GM12878 (cell line): ENCODE results near the gene CHRM4.

Experiments
- PAX8 ChIP-seq: fragments of 450-650 bp; IDR thresholded peaks from 2 replicates; pipeline ENCODE4 v1.6.1; 2017; ENCODE audit warnings: mild to moderate bottlenecking, moderate library complexity
- POLR2AphosphoS2 ChIP-seq: IDR thresholded peaks from 2 replicates; pipeline ENCODE4 v1.6.1; 2011; ENCODE audit warnings: low read depth, mild to moderate bottlenecking, low read length, improper control_type of control experiment, moderate library complexity
- POLR2AphosphoS5 ChIP-seq: IDR thresholded peaks from 2 replicates; pipeline ENCODE4 v1.6.1; 2011; ENCODE audit warnings: mild to moderate bottlenecking, low read length, inconsistent platforms
- TF ChIP-seq, protein P1 (sequence below), 3 experiments: IDR thresholded peaks in 2 of 3; conservative IDR thresholded peaks in 1 of 3; 2 replicates each; pipeline ENCODE4 v1.5.1; 2011; ENCODE audit warnings: low read depth in 3 of 3, low read length in 3 of 3, mild to moderate bottlenecking in 3 of 3, control low read depth in 2 of 3, moderate library complexity in 2 of 3, inconsistent platforms in 1 of 3, mixed read lengths in 1 of 3; ENCODE audit not compliant: control insufficient read depth in 2 of 3, insufficient read depth in 1 of 3; ENCODE audit errors: extremely low read depth in 1 of 3
- TF ChIP-seq, protein P2 (sequence below): fragments of 450-650 bp; formaldehyde crosslinking; IDR thresholded peaks from 2 replicates; pipeline ENCODE4 v1.5.0; 2022; ENCODE audit warnings: mild to moderate bottlenecking, missing genetic modification characterization
- TF ChIP-seq, protein P3 (sequence below): IDR thresholded peaks from 2 replicates; pipeline ENCODE4 v1.6.1; 2012; ENCODE audit warnings: low read depth, low read length, improper control_type of control experiment

DNA sequence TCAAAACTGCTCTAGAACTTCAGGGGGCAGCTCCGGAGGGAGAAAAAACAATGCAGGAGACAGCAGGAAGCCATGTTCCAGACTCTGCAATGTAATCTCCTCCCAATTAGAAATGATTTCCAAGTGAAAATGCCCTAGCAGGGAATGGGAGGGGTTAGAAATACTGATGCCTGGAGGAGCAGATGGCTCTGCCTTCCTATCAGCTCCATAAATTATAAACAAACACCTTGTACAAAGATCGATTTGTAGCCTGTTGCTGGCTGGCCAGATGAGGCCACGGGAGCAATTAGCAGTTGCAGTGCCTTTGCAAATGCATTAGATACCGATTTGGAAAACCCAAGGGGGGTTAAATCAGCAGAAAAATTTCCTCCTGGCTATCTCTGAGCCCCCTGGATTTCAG lies 46.6 kb upstream of the CHRM4 start:
- TF ChIP-seq, protein P1, sequence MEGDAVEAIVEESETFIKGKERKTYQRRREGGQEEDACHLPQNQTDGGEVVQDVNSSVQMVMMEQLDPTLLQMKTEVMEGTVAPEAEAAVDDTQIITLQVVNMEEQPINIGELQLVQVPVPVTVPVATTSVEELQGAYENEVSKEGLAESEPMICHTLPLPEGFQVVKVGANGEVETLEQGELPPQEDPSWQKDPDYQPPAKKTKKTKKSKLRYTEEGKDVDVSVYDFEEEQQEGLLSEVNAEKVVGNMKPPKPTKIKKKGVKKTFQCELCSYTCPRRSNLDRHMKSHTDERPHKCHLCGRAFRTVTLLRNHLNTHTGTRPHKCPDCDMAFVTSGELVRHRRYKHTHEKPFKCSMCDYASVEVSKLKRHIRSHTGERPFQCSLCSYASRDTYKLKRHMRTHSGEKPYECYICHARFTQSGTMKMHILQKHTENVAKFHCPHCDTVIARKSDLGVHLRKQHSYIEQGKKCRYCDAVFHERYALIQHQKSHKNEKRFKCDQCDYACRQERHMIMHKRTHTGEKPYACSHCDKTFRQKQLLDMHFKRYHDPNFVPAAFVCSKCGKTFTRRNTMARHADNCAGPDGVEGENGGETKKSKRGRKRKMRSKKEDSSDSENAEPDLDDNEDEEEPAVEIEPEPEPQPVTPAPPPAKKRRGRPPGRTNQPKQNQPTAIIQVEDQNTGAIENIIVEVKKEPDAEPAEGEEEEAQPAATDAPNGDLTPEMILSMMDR (IDR thresholded peaks at IDR 0.05 in 2 of 3, conservative IDR thresholded peaks at IDR 0.05 in 1 of 3; ENCODE audit: control insufficient read depth in 2 of 3, extremely low read depth in 1 of 3, insufficient read depth in 1 of 3, low read depth in 3 of 3, low read length in 3 of 3): no peak
- no peak for TF ChIP-seq POLR2AphosphoS5
- no peak for TF ChIP-seq POLR2AphosphoS2
- TF ChIP-seq, protein P2, sequence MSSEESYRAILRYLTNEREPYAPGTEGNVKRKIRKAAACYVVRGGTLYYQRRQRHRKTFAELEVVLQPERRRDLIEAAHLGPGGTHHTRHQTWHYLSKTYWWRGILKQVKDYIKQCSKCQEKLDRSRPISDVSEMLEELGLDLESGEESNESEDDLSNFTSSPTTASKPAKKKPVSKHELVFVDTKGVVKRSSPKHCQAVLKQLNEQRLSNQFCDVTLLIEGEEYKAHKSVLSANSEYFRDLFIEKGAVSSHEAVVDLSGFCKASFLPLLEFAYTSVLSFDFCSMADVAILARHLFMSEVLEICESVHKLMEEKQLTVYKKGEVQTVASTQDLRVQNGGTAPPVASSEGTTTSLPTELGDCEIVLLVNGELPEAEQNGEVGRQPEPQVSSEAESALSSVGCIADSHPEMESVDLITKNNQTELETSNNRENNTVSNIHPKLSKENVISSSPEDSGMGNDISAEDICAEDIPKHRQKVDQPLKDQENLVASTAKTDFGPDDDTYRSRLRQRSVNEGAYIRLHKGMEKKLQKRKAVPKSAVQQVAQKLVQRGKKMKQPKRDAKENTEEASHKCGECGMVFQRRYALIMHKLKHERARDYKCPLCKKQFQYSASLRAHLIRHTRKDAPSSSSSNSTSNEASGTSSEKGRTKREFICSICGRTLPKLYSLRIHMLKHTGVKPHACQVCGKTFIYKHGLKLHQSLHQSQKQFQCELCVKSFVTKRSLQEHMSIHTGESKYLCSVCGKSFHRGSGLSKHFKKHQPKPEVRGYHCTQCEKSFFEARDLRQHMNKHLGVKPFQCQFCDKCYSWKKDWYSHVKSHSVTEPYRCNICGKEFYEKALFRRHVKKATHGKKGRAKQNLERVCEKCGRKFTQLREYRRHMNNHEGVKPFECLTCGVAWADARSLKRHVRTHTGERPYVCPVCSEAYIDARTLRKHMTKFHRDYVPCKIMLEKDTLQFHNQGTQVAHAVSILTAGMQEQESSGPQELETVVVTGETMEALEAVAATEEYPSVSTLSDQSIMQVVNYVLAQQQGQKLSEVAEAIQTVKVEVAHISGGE (CRISPR knock-in tag): no peak
- TF ChIP-seq, protein P3, sequence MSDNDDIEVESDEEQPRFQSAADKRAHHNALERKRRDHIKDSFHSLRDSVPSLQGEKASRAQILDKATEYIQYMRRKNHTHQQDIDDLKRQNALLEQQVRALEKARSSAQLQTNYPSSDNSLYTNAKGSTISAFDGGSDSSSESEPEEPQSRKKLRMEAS: no peak
- TF ChIP-seq PAX8: no peak
